OCI-LY3 (cell line): Measurements from ENCODE around the gene TJP3.

Source experiments
- H2AFZ ChIP-seq: fragments of 200-600, 300-600 bp; shearing (Covaris generic); 2 replicates; pipeline ENCODE4 v1.6.0; 2014; ENCODE audit warnings: antibody characterized with exemption, low read depth, low read length
- H3K27ac ChIP-seq: fragments of 200-600, 300-600 bp; sonication (generic); 2 replicates; pipeline ENCODE4 v1.5.1; 2014; ENCODE audit warnings: mild to moderate bottlenecking, low read length, moderate library complexity, mixed read lengths
- H3K27me3 ChIP-seq: fragments of 200-600, 300-600 bp; sonication (generic); 2 replicates; pipeline ENCODE4 v1.6.1; 2014; ENCODE audit warnings: low read depth, low read length, mixed read lengths
- H3K36me3 ChIP-seq: fragments of 200-600, 300-600 bp; sonication (generic); replicated peaks from 2 replicates; pipeline ENCODE3; 2014; ENCODE audit warnings: low read depth, low read length, mixed read lengths
- H3K4me1 ChIP-seq: fragments of 300-600, 200-600 bp; sonication (generic); 2 replicates; pipeline ENCODE4 v1.6.1; 2014; ENCODE audit warnings: low read length, mixed read lengths
- H3K4me2 ChIP-seq: fragments of 200-600, 300-600 bp; sonication (generic); 2 replicates; pipeline ENCODE4 v1.6.1; 2014; ENCODE audit warnings: low read length, mixed read lengths
- H3K4me3 ChIP-seq: fragments of 300-600, 200-600 bp; sonication (generic); 2 replicates; pipeline ENCODE4 v1.5.1; 2014; ENCODE audit warnings: antibody characterized with exemption, mild to moderate bottlenecking, low read length, moderate library complexity
- H3K79me2 ChIP-seq: fragments of 300-600, 200-600 bp; shearing (Covaris generic); 2 replicates; pipeline ENCODE4 v1.6.1; 2014; ENCODE audit warnings: mild to moderate bottlenecking, low read length, mixed read lengths
- H3K9ac ChIP-seq: fragments of 300-600, 200-600 bp; shearing (Covaris generic); 2 replicates; pipeline ENCODE4 v1.6.0; 2014; ENCODE audit warnings: mild to moderate bottlenecking, low read length, moderate library complexity
- H3K9me3 ChIP-seq: fragments of 200-600, 300-600 bp; shearing (Covaris generic); 2 replicates; pipeline ENCODE4 v1.6.1; 2014; ENCODE audit warnings: low read length, mixed read lengths; ENCODE audit not compliant: insufficient read depth
- H4K20me1 ChIP-seq: fragments of 200-600, 300-600 bp; sonication (generic); 2 replicates; pipeline ENCODE4 v1.6.1; 2016; ENCODE audit warnings: low read length, mixed read lengths; ENCODE audit not compliant: insufficient read depth
- EZH2phosphoT487 ChIP-seq: fragments of 200-600 bp; shearing (Covaris generic); IDR thresholded peaks from 2 replicates; pipeline ENCODE4 v1.6.1; 2018; ENCODE audit warnings: antibody characterized with exemption, mixed run types, low read depth
- TF ChIP-seq, protein P1 (sequence below): fragments of 200-600, 300-600 bp; sonication (generic); IDR thresholded peaks from 2 replicates; pipeline ENCODE4 v1.5.1; 2014; ENCODE audit warnings: antibody characterized with exemption, low read length, low read depth

TJP3 gene

DNA sequence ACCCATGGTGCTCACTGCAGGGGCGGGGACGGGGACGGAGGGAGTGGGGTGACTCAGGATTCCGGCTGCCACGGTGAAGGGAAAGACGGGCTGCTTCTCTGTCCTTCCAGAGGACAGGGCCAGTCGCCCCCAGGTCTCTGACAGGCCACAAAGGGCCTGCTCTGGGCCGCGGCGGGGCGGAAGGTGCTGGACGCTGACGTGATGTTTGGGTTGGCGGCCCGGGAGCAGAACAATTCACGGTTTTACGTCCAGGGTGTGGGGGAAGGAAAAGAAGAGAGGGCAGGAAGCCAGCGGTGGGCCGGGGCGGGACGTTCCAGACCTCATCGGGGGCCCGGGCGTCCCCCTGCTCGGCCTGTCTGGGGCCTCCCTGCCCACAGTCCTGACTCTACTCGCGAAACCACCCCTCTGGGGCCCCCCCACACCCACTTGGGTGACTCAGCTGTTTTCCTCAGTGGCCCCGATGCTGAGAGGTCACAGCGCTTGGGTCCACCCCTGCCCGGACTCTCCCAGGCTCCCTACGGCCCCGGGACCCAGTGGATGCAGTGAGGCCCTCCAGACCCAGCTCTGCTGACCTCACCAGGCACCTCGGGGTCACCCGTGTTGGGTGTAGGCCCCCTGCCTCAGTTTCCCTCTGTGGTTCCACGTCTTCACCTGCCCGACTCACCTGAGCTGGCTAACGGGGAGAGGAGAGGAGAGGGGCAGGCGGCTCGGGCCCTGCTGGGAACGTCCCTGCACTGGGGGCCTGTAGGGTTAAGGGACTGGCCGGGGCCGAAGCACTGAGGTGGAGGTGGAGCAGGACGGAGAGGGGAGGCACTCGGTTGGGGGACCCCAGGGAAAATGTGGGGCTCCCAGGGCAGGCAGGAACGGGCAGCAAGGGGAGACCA is 37.1 kb upstream of the TJP3 start:
- Histone ChIP-seq H3K27me3 (no peaks in the 10 kb centered on the region), H3K4me1 (peaks cover 8% of the 10 kb centered on the region; the same call in 1 of the 2 replicates), H3K27ac (no peak overlapping the region), H3K9me3 (no peaks in the 10 kb centered on the region), H3K9ac (no peak overlapping the region), H3K36me3 (peaks cover 11% of the 10 kb centered on the region), H3K79me2 (peaks cover 41% of the 10 kb centered on the region), H3K4me2 (no peak overlapping the region; the same call in 1 of the 2 replicates), H4K20me1 (peaks cover 90% of the 10 kb centered on the region), H2AFZ (no peak overlapping the region), H3K4me3 (no peak overlapping the region)
- no peak for TF ChIP-seq EZH2phosphoT487
- TF ChIP-seq, protein P1, sequence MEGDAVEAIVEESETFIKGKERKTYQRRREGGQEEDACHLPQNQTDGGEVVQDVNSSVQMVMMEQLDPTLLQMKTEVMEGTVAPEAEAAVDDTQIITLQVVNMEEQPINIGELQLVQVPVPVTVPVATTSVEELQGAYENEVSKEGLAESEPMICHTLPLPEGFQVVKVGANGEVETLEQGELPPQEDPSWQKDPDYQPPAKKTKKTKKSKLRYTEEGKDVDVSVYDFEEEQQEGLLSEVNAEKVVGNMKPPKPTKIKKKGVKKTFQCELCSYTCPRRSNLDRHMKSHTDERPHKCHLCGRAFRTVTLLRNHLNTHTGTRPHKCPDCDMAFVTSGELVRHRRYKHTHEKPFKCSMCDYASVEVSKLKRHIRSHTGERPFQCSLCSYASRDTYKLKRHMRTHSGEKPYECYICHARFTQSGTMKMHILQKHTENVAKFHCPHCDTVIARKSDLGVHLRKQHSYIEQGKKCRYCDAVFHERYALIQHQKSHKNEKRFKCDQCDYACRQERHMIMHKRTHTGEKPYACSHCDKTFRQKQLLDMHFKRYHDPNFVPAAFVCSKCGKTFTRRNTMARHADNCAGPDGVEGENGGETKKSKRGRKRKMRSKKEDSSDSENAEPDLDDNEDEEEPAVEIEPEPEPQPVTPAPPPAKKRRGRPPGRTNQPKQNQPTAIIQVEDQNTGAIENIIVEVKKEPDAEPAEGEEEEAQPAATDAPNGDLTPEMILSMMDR = no peak

DNA sequence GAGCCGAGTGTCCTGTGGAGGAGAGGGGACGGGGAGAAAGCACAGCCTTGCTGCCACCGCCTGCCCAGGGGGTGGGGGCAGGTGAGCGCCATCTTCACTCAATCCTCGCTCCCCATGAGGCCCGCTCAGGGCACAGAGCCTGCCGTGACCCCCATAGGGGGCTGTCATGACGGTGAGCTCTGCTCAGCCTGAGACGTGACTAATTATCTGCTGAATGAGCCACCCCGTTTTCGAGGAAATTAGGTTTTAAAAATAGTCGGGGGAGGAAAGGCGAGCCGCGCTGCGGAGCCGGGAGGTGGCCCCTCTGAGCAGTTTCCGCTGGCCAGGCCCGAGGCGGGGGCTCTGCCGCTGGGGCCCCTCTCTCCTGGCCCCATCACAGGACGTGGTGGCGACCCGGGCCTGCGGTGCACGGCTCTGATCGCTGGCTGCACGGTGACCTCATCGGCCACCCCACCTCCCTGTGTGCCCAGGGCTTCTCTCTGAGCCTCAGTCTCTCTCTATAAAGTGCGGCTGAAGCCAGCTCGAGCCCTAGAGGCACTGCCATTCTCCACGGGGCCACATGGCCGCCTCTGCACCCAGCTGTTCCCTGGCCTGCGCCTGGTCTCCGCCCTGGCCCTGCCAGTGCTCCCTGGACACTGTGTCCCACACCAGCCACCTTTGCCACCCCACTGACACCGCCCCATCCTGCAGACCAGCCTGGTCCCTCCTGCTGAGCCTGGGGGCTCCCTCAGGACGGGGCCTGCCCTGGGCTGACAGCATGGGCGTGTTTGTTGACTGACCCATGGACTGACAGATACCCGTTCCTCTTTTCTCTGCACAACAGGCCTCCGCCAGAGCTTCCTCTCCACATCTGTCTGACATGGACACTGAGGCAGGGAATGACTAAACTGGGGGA is 36.3 kb upstream of the TJP3 start:
- Histone ChIP-seq H4K20me1 (peaks cover 89% of the 10 kb centered on the region), H3K9me3 (no peaks in the 10 kb centered on the region), H3K27ac (no peak overlapping the region), H3K4me2 (no peak overlapping the region), H2AFZ (no peak overlapping the region), H3K4me3 (no peak overlapping the region), H3K27me3 (no peaks in the 10 kb centered on the region), H3K9ac (no peak overlapping the region), H3K4me1 (peaks cover 4% of the 10 kb centered on the region; the same call in 1 of the 2 replicates), H3K79me2 (peaks cover 43% of the 10 kb centered on the region), H3K36me3 (peaks cover 11% of the 10 kb centered on the region)
- TF ChIP-seq, protein P1 = no peak
- TF ChIP-seq EZH2phosphoT487 = no peak

DNA sequence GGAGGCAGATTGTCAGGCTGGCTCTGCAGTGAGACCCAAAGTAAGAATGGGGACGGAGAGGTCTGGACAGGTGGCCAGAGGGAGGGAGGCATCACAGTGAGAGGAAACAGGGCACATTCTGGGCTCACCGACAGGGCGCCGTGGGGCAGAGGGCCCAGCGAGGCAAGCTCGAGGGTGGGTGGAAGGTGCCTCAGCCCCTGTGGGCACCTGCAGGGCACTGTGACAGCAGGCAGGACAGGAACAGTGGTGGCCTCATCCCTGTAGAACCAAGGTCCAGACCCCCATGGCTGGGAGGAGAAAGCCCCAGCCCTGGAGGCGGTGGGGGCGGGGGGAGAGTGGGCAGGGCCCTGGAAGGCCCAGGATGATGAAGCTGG is 35.6 kb upstream of the TJP3 start:
- peaks cover 82% of the 10 kb centered on the region for H4K20me1 ChIP-seq
- no peak overlapping the region for H3K9ac ChIP-seq
- no peak for TF ChIP-seq EZH2phosphoT487
- TF ChIP-seq, protein P1 = no peak
- no peaks in the 10 kb centered on the region for H3K27me3 ChIP-seq
- no peak overlapping the region for H3K27ac ChIP-seq
- H2AFZ ChIP-seq = no peak overlapping the region
- no peak overlapping the region for H3K4me3 ChIP-seq
- H3K79me2 ChIP-seq = peaks cover 43% of the 10 kb centered on the region
- no peaks in the 10 kb centered on the region for H3K9me3 ChIP-seq
- H3K36me3 ChIP-seq = peaks cover 11% of the 10 kb centered on the region
- no peak overlapping the region for H3K4me2 ChIP-seq
- H3K4me1 ChIP-seq = peaks cover 4% of the 10 kb centered on the region; the same call in 1 of the 2 replicates

- H3K9ac ChIP-seq = no peak overlapping the region
These were observed 35.2 kb upstream of the TJP3 start for GRCh38 chr19:3672993-3673392.

More at GRCh38 chr19:3672993-3673392, 35.2 kb upstream of the TJP3 start:
- TF ChIP-seq, protein P1 = no peak
- no peak for TF ChIP-seq EZH2phosphoT487
- Histone ChIP-seq H3K36me3 (peaks cover 11% of the 10 kb centered on the region), H4K20me1 (peaks cover 80% of the 10 kb centered on the region), H3K27ac (no peak overlapping the region), H3K4me1 (peaks cover 4% of the 10 kb centered on the region; the same call in 1 of the 2 replicates), H3K9me3 (no peaks in the 10 kb centered on the region), H3K79me2 (peaks cover 43% of the 10 kb centered on the region), H3K4me3 (no peak overlapping the region), H3K4me2 (no peak overlapping the region), H3K27me3 (no peaks in the 10 kb centered on the region), H2AFZ (no peak overlapping the region)
